Activated T-cell treated with anti-CD3 and anti-CD28 coated beads, Interleukin-2, amount 50 U/mL, for 1 hour (primary cell): ENCODE measurements around the gene TRMT11.
"Not testable (repeated sequence)": the region's sequence is repeated elsewhere in the genome, so short reads cannot be mapped to it uniquely, and the experiment has no call there.

ENCODE experiments used
- DNase-seq: peaks from one replicate; pipeline ENCODE4 v3.0.0-alpha.2; 2020

TRMT11 gene

DNA sequence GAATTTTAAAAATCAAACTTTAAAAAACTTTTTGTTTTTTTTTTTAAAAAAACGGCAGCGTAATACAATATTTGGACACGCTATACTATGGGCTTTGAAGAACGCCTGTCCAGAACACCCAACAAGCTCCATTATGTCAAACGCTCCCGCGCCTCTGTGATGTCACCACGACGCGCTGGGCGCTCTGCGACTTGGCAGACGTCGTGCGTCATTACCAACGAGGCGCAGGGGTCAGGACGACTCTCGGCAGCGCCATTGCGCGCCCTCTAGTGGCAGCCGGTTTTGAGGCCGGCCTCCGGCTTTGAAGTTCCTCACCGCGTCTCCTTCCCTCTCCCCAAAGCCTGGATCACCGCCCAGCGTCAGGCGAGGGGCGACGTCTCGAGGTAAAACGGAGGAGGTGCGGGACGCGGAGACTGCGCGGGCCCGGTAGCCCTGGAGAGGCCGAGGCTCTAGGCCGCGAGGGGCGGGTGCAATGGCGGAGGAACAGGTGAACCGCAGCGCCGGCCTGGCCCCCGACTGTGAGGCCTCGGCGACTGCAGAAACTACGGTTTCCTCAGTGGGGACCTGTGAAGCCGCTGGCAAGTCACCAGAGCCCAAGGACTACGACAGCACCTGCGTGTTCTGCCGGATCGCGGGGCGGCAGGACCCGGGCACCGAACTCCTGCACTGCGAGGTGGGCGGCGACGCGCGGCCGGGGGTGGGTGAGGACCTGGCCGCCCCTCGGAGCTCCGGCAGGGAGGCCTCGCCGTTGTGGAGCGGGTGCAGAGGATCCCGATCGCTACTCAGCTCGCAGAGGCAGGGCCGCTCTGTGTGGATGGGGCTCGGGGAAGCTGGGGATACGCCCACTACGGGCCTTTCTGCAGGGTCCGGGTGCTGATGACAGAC, 29.6 kb upstream of the TRMT11 start, which contains the start of gene HINT3:
TSS of gene HINT3 (plus strand) at position 265 of the 885 bp plus-strand sequence. CDS start at position 473, 208 bp downstream.
- peak; percentile 99 for DNase-seq

- DNase-seq, result no peak
Observed at GRCh38 chr6:125957391-125957693, 29.0 kb upstream of the TRMT11 start.

DNA sequence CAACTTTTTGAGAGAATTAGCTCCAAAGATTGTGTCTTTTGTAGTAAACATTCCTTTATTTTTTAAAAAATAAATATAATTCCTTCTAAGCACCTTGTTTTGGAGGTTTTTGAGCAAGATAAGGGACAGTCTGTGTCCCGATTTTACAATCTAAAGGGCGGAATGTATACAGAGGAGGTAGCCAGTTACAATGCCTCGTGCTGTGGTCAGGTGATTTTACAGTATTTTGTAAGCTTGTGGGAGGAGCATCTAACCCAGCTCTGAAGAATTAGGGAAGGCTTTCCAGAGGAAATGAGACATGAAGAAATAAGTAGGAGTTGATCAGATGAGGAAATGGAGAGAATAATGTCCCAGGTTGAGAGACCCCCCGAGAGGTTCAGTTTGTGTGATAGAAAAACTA, 28.5 kb upstream of the TRMT11 start:
- no peak for DNase-seq

- no peak for DNase-seq
Observed at GRCh38 chr6:125959041-125959440, 27.3 kb upstream of the TRMT11 start.

GRCh38 chr6:125961117-125961516, 25.2 kb upstream of the TRMT11 start:
- no peak for DNase-seq

DNA sequence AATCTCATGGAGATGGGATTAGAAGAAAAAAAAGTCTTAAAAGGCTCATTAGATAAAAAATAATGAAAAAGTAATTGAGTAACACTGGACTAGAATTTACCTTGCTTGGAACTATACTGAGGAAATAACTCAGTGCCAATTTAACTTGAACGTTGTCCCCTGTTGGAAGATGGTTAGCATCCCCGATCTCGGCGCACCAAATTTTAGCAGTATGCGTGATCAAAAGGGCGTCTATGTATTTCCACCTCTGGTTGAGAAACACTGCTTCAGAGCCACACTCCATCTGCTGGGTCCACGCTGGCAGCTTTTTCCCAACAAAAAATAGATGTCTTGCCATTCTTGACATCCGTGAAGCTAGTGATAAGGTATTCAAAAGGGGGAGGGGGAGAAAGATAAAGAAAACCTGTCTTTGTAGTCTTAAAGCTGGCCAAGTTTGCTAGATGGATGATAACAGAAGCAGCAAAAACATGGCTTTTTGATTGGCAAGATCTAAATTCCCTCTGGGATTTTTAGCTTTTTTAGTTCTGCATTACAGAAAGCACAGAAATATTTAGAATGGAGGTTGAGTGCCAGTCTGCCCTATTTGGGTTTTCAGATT, 23.3 kb upstream of the TRMT11 start:
- no peak for DNase-seq

GRCh38 chr6:125963817-125964216, 22.5 kb upstream of the TRMT11 start:
- DNase-seq, result no peak

GRCh38 chr6:125966569-125966968, 19.8 kb upstream of the TRMT11 start:
- DNase-seq, result no peak

DNA sequence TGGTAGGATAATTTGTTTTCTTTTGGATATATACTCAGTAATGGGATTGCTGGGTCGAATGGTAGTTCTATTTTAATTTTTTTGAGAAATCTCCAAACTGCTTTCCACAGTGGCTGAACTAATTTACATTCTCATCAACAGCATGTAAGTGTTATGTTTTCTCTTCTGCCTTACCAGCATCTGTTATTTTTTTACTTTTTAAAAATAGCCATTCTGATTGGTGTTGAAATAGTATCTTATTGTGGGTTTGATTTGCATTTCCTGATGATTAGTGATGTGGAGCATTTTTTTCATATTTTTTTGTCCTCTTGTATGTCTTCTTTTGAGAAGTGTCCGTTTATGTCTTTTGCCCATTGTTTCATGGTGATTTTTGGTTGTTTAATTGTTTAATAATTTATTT, 17.8 kb upstream of the TRMT11 start:
- DNase-seq, result no peak

- no peak for DNase-seq
Observed at GRCh38 chr6:125970760-125971159, 15.6 kb upstream of the TRMT11 start.

GRCh38 chr6:125972478-125972877, 13.9 kb upstream of the TRMT11 start:
- DNase-seq, result not testable (repeated sequence)

DNA sequence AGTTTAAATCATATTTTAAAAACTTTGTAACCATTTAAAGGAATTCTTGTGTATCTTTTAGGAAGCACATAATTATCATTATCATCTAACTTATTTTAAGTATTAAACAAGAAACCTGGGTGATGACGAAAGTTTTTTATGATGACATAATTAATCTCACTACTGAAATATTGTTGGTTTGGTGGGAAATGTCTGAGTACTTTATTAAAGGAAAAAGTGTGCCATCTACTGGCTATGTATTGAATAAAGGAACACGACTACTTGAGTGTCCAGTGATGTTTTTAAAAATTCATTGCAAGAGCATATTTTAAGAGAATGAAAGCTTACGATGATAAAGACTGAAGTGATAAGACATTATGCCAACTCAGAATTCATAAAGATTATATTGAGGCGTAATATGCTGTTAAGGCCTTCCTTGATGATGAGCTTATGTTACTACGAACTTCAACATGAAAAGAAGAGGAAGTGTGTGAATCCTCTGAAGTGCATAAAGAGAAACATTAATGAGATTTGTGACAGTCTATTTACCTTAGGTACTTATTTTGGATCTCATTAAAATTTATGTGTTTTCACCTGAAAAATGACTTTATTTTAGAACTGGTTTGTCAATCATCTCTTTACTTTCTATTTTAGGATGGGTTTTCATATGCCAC, 12.0 kb upstream of the TRMT11 start:
- no peak for DNase-seq

- no peak for DNase-seq
Observed at GRCh38 chr6:125979101-125979500, 7.2 kb upstream of the TRMT11 start.

GRCh38 chr6:125981571-125982185, 4.7 kb upstream of the TRMT11 start:
- DNase-seq, result no peak

DNA sequence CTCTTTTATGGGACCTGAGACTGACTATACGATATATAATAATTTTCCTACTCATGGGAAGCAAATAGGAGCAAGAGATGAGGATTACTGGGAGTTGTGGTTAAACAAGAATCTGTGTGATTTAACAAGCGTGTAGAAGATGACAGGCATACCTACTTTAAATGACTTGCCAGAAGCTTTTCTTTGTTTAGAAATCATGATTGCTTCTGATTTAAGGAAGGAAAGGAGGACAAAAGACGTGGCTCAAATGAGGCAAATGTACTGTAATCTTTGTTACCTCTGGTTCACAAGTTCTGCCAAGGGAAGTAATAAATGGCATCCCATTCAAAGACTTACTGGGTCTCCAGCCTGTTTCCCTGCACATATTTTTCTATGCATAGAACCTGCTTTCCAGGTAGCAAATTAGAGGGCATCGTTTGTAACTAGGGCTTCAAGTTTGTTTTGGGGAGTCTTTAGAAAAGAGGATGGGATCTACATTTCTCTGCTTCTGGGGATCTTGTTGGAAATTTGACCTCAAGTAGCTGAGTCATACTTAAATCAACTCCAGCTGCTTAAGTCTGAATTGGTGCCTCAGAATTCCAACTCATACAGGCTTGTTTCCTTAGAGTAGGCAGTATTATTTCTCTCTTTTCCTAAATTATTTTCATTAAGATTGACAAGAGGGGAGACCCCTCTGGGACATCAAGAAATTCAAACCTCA, 2.9 kb upstream of the TRMT11 start:
- no peak for DNase-seq

DNA sequence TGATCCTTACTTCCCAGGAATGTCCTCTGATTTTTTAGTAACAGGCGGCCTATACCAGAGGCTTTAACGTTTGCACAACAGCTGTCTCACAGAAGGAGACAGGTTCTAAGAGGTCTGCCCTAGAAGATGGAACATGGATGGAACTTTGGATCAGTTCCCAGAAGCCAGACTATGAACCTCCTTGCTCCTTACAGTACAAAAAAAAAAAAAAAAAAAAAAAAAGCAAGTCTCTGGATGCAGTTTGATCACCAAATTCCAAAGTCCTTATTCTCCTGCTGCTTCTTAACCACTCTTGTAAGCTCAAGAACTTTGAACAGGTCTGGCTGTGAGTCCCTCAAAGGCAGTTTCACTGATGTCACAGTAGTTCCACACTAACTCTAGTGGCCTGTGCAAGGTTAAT, 2.0 kb upstream of the TRMT11 start:
- no peak for DNase-seq

GRCh38 chr6:125985522-125985921, 818 bp upstream of the TRMT11 start:
- no peak for DNase-seq

DNA sequence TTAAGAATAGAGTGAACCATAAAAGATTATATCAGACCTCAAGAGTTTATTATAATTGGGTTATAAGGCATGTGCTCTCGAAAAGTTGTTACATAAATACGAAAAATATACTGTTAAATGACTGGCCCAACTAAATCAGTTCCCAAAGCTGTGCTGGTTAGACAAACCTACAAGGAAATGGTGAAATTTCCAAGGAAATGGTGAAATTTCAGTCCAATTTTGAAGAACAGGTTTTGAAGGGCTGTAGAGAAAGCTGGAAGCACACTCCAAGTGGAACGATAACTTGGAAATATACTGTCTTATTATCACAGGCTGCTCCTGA, 400 bp upstream of the TRMT11 start:
- no peak for DNase-seq

GRCh38 chr6:125987026-125987617, 782 bp downstream of the TRMT11 start:
- DNase-seq, result no peak

DNA sequence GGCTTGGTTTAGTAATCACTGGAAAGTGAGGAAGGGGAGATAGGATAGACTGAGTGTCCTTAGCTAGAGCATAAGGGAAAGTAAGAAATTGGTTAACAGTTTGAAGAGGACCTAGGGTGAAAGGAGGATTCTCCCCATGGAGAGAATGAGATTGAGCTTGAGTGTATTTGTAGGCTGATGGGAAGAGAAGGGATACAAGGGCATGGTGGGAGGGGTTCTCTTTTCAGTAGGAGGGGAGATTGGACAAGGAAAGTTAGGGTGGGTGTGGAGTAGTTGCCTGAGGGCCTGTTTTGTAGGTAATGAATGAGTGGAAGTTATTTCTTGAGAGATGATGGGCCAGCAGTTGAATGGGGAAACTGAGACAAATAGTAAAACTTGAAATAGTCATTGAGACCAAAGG, 1.9 kb downstream of the TRMT11 start:
- DNase-seq, result no peak

- no peak for DNase-seq
Observed at GRCh38 chr6:125989631-125990030, 3.3 kb downstream of the TRMT11 start.

- DNase-seq, result no peak
Observed at GRCh38 chr6:125991653-125992052, 5.3 kb downstream of the TRMT11 start.
